Spleen (tissue), 11 donors: ENCODE data around the gene SLC9A7. TPM values are rescaled to one million over a fixed set of nuclear protein-coding genes. Genes with fewer than 3 reads are reported as not detected.
A peak's percentile ranks its signal among the peaks of the same experiment; 100 is the strongest.

ENCODE experiments used
- DNase-seq: peaks from one replicate; pipeline ENCODE4 v3.0.0-alpha.2; 2020
- H3K27ac ChIP-seq, 8 donors: fragments of 200-600 bp; sonication (generic) in 7 of 8; 1 replicate in 4 of 8; 2 replicates in 4 of 8; pipeline versions ENCODE4 v1.5.0 to v1.8.0; 2016 to 2021; ENCODE audit warnings: inconsistent platforms in 4 of 8, mild to moderate bottlenecking in 4 of 8, moderate library complexity in 1 of 8
- H3K27me3 ChIP-seq, 7 donors: fragments of 200-600 bp; sonication (generic) in 6 of 7; replicated peaks in 1 of 7; 1 replicate in 4 of 7; 2 replicates in 3 of 7; pipeline versions ENCODE4 v1.5.0 to v1.8.0; 2016 to 2021; ENCODE audit warnings: inconsistent platforms in 3 of 7, mild to moderate bottlenecking in 1 of 7
- H3K36me3 ChIP-seq, 6 donors: fragments of 200-600 bp; sonication (generic) in 5 of 6; 1 replicate in 4 of 6; 2 replicates in 2 of 6; pipeline versions ENCODE4 v1.5.0 to v1.8.0; 2016 to 2021; ENCODE audit warnings: inconsistent platforms in 2 of 6
- H3K4me1 ChIP-seq, 6 donors: fragments of 200-600 bp; sonication (generic) in 5 of 6; 1 replicate in 3 of 6; 2 replicates in 3 of 6; pipeline versions ENCODE4 v1.5.0 to v1.8.0; 2016 to 2021; ENCODE audit warnings: inconsistent platforms in 3 of 6
- H3K4me3 ChIP-seq, 8 donors: fragments of 200-600 bp; sonication (generic) in 7 of 8; 1 replicate in 4 of 8; 2 replicates in 4 of 8; pipeline versions ENCODE4 v1.5.0 to v1.8.0; 2016 to 2021; ENCODE audit warnings: inconsistent platforms in 4 of 8, mild to moderate bottlenecking in 4 of 8, moderate library complexity in 2 of 8
- H3K9me3 ChIP-seq, 8 donors: fragments of 200-600 bp; sonication (generic) in 7 of 8; 1 replicate in 4 of 8; 2 replicates in 4 of 8; pipeline versions ENCODE4 v1.5.0 to v1.8.0; 2016 to 2021; ENCODE audit warnings: inconsistent platforms in 4 of 8
- CTCF ChIP-seq, 11 experiments: fragments of 200-600 bp in 7 of 11; fragments of 450-650 bp in 4 of 11; sonication (generic) in 4 of 11; IDR thresholded peaks in 8 of 11; conservative IDR thresholded peaks in 3 of 11; 1 replicate in 7 of 11; 2 replicates in 4 of 11; pipeline versions ENCODE4 v1.4.0 to v1.8.0; 2016 to 2021; ENCODE audit warnings: antibody characterized with exemption in 11 of 11, inconsistent platforms in 4 of 11, mild to moderate bottlenecking in 1 of 11
- POLR2A ChIP-seq, 3 donors: fragments of 450-650 bp; IDR thresholded peaks; one replicate each; pipeline ENCODE4 v1.5.1; 2017; ENCODE audit warnings: antibody characterized with exemption in 3 of 3, mild to moderate bottlenecking in 1 of 3
- POLR2AphosphoS5 ChIP-seq, 3 donors: sonication (generic); formaldehyde crosslinking; IDR thresholded peaks; one replicate each; pipeline ENCODE4 v1.5.1; 2017; ENCODE audit warnings: antibody characterized with exemption in 3 of 3
- WGBS, 5 donors: extraction: QIAGEN DNeasy Blood & Tissue Kit in 3 of 5; methylation state at CpG; one replicate each; pipeline versions ENCODE4 v1.1.5 to v1.1.7; 2013 to 2018; 5-methylcytosine and 5-hydroxymethylcytosine counted together
- intact Hi-C: fragments of 100-400 bp; cut with DNase I; formaldehyde crosslinking; loops from one replicate; pipeline ENCODE4 v1.15.0; 2023; ENCODE audit warnings: low total_unique reads
- polyA plus RNA-seq, 3 donors: library from polyadenylated mRNA; stranded (reverse); fragments of 200-250 nt; gene quantifications; one replicate each; pipeline ENCODE4 v1.2.1, GENCODE V29; 2013
- total RNA-seq, 7 donors: library from RNA; depleted of rRNA in 3 of 7; stranded (reverse); fragments of >200 nt in 3 of 7; fragmentation: NEBNext Ultra II Directional in 4 of 7; extraction: Animal tissue kit (Norgen Biotek cat#: 25700) in 4 of 7; gene quantifications; one replicate each; pipeline versions ENCODE4 v1.1.0 to v1.2.1, GENCODE V29; 2016 to 2021
- donor health status: healthy with polysubstance abuse.
- donor health status: DM: no; HTN: no; CAD: no; lungs with moderate emphysema.
- donor health status: DM: no; HTN: no; CAD: no.
- donor health status: Bipolar disorder and iron deficiency.
- donor health status: healthy.
- donor health status: DM: no; HTN: no; CAD: no.
- donor health status: DM: yes; HTN: yes; CAD: no.

The SLC9A7 gene
- total and polyA plus RNA-seq, 10 donors, result 3.2 to 25.2 (median 11.1) TPM

GRCh38 chrX:46554942-46555341 lies 204.0 kb downstream of the SLC9A7 start:
- intact Hi-C loops, result no loop called here
- H3K9me3 ChIP-seq, result no peaks in the 10 kb centered on the region
- DNase-seq, result no peak

GRCh38 chrX:46553935-46554334 lies 205.0 kb downstream of the SLC9A7 start:
- intact Hi-C loops, result no loop called here
- Histone ChIP-seq H3K4me1 (no peaks in the 10 kb centered on the region), H3K4me3 (no peak overlapping the region), H3K27me3 (peaks cover 0 to 3% (median 0%) of the 10 kb centered on the region in 7 donors), H3K36me3 (no peaks in the 10 kb centered on the region), H3K27ac (no peak overlapping the region), H3K9me3 (no peaks in the 10 kb centered on the region)
- no peak for DNase-seq
- no peak for TF ChIP-seq CTCF (IDR thresholded peaks at IDR 0.05 in 8 of 11, conservative IDR thresholded peaks at IDR 0.05 in 3 of 11)
- no peak for TF ChIP-seq POLR2AphosphoS5 (IDR thresholded peaks at IDR 0.05)
- no peak for TF ChIP-seq POLR2A (IDR thresholded peaks at IDR 0.05)
- WGBS, 5 donors, result 82 to 96% (median 87%) methylated on average over 5 of the region's 5 CpGs

More at GRCh38 chrX:46554942-46555341, 204.0 kb downstream of the SLC9A7 start:
- H3K4me1 ChIP-seq, result no peaks in the 10 kb centered on the region
- H3K4me3 ChIP-seq, result no peak overlapping the region
- no peak overlapping the region for H3K27ac ChIP-seq
- H3K27me3 ChIP-seq, result peaks cover 0 to 3% (median 0%) of the 10 kb centered on the region in 7 donors
- WGBS, 5 donors, result 22 to 43% (median 38%) methylated on average over 2 of the region's 2 CpGs
- TF ChIP-seq POLR2AphosphoS5 (IDR thresholded peaks at IDR 0.05) (no peak), CTCF (IDR thresholded peaks at IDR 0.05 in 8 of 11, conservative IDR thresholded peaks at IDR 0.05 in 3 of 11) (peak in 8 of 11 experiments; percentile 15 to 54 (median 32)), POLR2A (IDR thresholded peaks at IDR 0.05) (no peak)
- no peaks in the 10 kb centered on the region for H3K36me3 ChIP-seq

GRCh38 chrX:46551494-46552128 lies 207.3 kb downstream of the SLC9A7 start:
- TF ChIP-seq CTCF (IDR thresholded peaks at IDR 0.05 in 8 of 11, conservative IDR thresholded peaks at IDR 0.05 in 3 of 11) (no peak), POLR2A (IDR thresholded peaks at IDR 0.05) (no peak), POLR2AphosphoS5 (IDR thresholded peaks at IDR 0.05) (no peak)
- 71 to 94% (median 87%) methylated on average over 8 of the region's 8 CpGs for WGBS, 5 donors
- intact Hi-C loops, result no loop called here
- peaks cover 0 to 8% (median 0%) of the 10 kb centered on the region in 6 donors for H3K36me3 ChIP-seq
- H3K4me1 ChIP-seq, result peaks cover 0 to 16% (median 8%) of the 10 kb centered on the region in 6 donors
- H3K4me3 ChIP-seq, result no peak overlapping the region
- H3K9me3 ChIP-seq, result no peaks in the 10 kb centered on the region
- H3K27ac ChIP-seq, result no peak overlapping the region
- no peaks in the 10 kb centered on the region for H3K27me3 ChIP-seq
- DNase-seq, result no peak

GRCh38 chrX:46549914-46550313 lies 209.0 kb downstream of the SLC9A7 start:
- Histone ChIP-seq H3K27me3 (no peaks in the 10 kb centered on the region), H3K4me3 (no peak overlapping the region), H3K4me1 (peaks cover 0 to 24% (median 14%) of the 10 kb centered on the region in 6 donors), H3K27ac (no peak overlapping the region), H3K36me3 (peaks cover 0 to 8% (median 0%) of the 10 kb centered on the region in 6 donors), H3K9me3 (no peaks in the 10 kb centered on the region)
- DNase-seq, result no peak
- TF ChIP-seq POLR2AphosphoS5 (IDR thresholded peaks at IDR 0.05) (no peak), CTCF (IDR thresholded peaks at IDR 0.05 in 8 of 11, conservative IDR thresholded peaks at IDR 0.05 in 3 of 11) (no peak), POLR2A (IDR thresholded peaks at IDR 0.05) (no peak)
- WGBS, 5 donors, result 79 to 100% (median 100%) methylated on average over 1 of the region's 1 CpG
- intact Hi-C loops, result no loop called here
